SK-N-SH (cell line): ENCODE measurements around the gene GGA2. TPM values are rescaled to one million over a fixed set of nuclear protein-coding genes. Genes with fewer than 3 reads are reported as not detected.

Experiments
- CTCF ChIA-PET: fragments of 300-600, 350-600 bp; formaldehyde crosslinking; extraction: SDS; loops from one replicate; lab custom pipeline; 2021; lab: Yijun Ruan, JAX
- POLR2A ChIA-PET: fragments of 350-600 bp; sonication (Branson Sonifier 250); formaldehyde crosslinking; extraction: SDS; loops from one replicate; lab custom pipeline; 2020; ENCODE audit warnings: antibody characterized with exemption, inconsistent platforms; lab: Yijun Ruan, JAX
- DNase-seq: peaks from one replicate; pipeline ENCODE4 v3.0.0; 2012
- H2AFZ ChIP-seq: fragments of 200-600 bp; sonication (generic); 2 replicates; pipeline ENCODE4 v1.8.1; 2016; ENCODE audit warnings: antibody characterized with exemption, mild to moderate bottlenecking, low read depth
- H3F3A ChIP-seq: fragments of 200-600 bp; sonication (generic); replicated peaks from 2 replicates; pipeline ENCODE3; 2016; ENCODE audit warnings: antibody characterized with exemption, mild to moderate bottlenecking; ENCODE audit not compliant: insufficient read depth
- H3K27ac ChIP-seq, 2 experiments: fragments of 200-500 bp in 1 of 2; fragments of 200-600 bp in 1 of 2; sonication (Bioruptor generic) in 1 of 2; sonication (generic), shearing (Covaris generic) in 1 of 2; 2 replicates each; pipeline versions ENCODE4 v1.5.1 to v1.6.1; 2014 to 2016; ENCODE audit warnings: low read depth in 2 of 2, inconsistent platforms in 1 of 2, low read length in 1 of 2, mild to moderate bottlenecking in 1 of 2, mixed read lengths in 1 of 2
- H3K27me3 ChIP-seq: fragments of 200-600 bp; sonication (generic), shearing (Covaris generic); 2 replicates; pipeline ENCODE4 v1.6.1; 2016; ENCODE audit warnings: mixed run types; ENCODE audit not compliant: insufficient read depth
- H3K36me3 ChIP-seq, 2 experiments: fragments of 200-500 bp in 1 of 2; fragments of 200-600 bp in 1 of 2; sonication (Bioruptor generic) in 1 of 2; sonication (generic) in 1 of 2; replicated peaks in 1 of 2; 2 replicates each; pipeline versions ENCODE3 to v1.5.1; 2014 to 2016; ENCODE audit warnings: low read length in 1 of 2, mild to moderate bottlenecking in 1 of 2; ENCODE audit not compliant: insufficient read depth in 2 of 2, control insufficient read depth in 1 of 2
- H3K4me1 ChIP-seq, 2 experiments: fragments of 200-500 bp in 1 of 2; fragments of 200-600 bp in 1 of 2; sonication (Bioruptor generic) in 1 of 2; sonication (generic), shearing (Covaris generic) in 1 of 2; 2 replicates each; pipeline versions ENCODE4 v1.5.1 to v1.6.1; 2014 to 2016; ENCODE audit warnings: low read depth in 1 of 2, low read length in 1 of 2, mixed run types in 1 of 2; ENCODE audit not compliant: insufficient read depth in 2 of 2, control insufficient read depth in 1 of 2
- H3K4me2 ChIP-seq: fragments of 200-600 bp; sonication (generic), shearing (Covaris generic); 2 replicates; pipeline ENCODE4 v1.6.1; 2017; ENCODE audit warnings: mixed run types
- H3K4me3 ChIP-seq, 2 experiments: fragments of 200-500 bp in 1 of 2; fragments of 200-600 bp in 1 of 2; sonication (Bioruptor generic) in 1 of 2; sonication (generic), shearing (Covaris generic) in 1 of 2; 2 replicates each; pipeline versions ENCODE4 v1.5.1 to v1.8.1; 2014 to 2016; ENCODE audit warnings: low read depth in 2 of 2, inconsistent platforms in 1 of 2, low read length in 1 of 2, mild to moderate bottlenecking in 1 of 2, mixed read lengths in 1 of 2, moderate library complexity in 1 of 2
- H3K79me2 ChIP-seq: fragments of 200-600 bp; sonication (generic); 2 replicates; pipeline ENCODE4 v1.8.1; 2017; ENCODE audit warnings: mild to moderate bottlenecking; ENCODE audit not compliant: insufficient read depth
- H3K9ac ChIP-seq: fragments of 200-600 bp; sonication (generic); 2 replicates; pipeline ENCODE4 v1.6.1; 2017; ENCODE audit warnings: mixed run types
- H3K9me2 ChIP-seq: fragments of 200-600 bp; sonication (generic); 2 replicates; pipeline ENCODE4 v1.6.1; 2017; ENCODE audit warnings: mixed run types
- H3K9me3 ChIP-seq: fragments of 200-600 bp; sonication (generic); 2 replicates; pipeline ENCODE4 v1.6.1; 2017; ENCODE audit warnings: mixed run types, mild to moderate bottlenecking, moderate library complexity
- H4K20me1 ChIP-seq: fragments of 200-600 bp; sonication (generic); 2 replicates; pipeline ENCODE4 v1.6.1; 2017; ENCODE audit warnings: mild to moderate bottlenecking, mixed run types; ENCODE audit not compliant: insufficient read depth
- CHD2 ChIP-seq: fragments of 150-350 bp; IDR thresholded peaks from 2 replicates; pipeline ENCODE4 v1.6.1; 2018; ENCODE audit warnings: low read length; ENCODE audit not compliant: partially characterized antibody
- ELF1 ChIP-seq: IDR thresholded peaks from 2 replicates; pipeline ENCODE4 v1.4.0; 2012
- FOXJ3 ChIP-seq: sonication (generic); formaldehyde crosslinking; IDR thresholded peaks from 2 replicates; pipeline ENCODE4 v1.5.1; 2020; ENCODE audit warnings: mild to moderate bottlenecking, missing genetic modification reagents
- FOXM1 ChIP-seq: IDR thresholded peaks from 2 replicates; pipeline ENCODE4 v1.4.0; 2012; ENCODE audit warnings: low read depth, mild to moderate bottlenecking
- JUND ChIP-seq: IDR thresholded peaks from 2 replicates; pipeline ENCODE4 v1.4.0; 2012
- NFIC ChIP-seq: IDR thresholded peaks from 2 replicates; pipeline ENCODE4 v1.4.0; 2012; ENCODE audit warnings: borderline replicate concordance
- NRF1 ChIP-seq: IDR thresholded peaks from 2 replicates; pipeline ENCODE4 v1.6.1; 2012; ENCODE audit warnings: low read depth, mild to moderate bottlenecking, low read length
- RCOR1 ChIP-seq: fragments of 150-350 bp; IDR thresholded peaks from 2 replicates; pipeline ENCODE4 v1.6.1; 2017; ENCODE audit warnings: antibody characterized with exemption, low read length
- REST ChIP-seq: IDR thresholded peaks from 2 replicates; pipeline ENCODE4 v1.6.1; 2012; ENCODE audit warnings: mild to moderate bottlenecking, low read depth, low read length, moderate library complexity
- RXRA ChIP-seq: IDR thresholded peaks from 2 replicates; pipeline ENCODE4 v1.4.0; 2012; ENCODE audit warnings: low read depth, mild to moderate bottlenecking, borderline replicate concordance
- SMC3 ChIP-seq: IDR thresholded peaks from 2 replicates; pipeline ENCODE4 v1.6.1; 2012; ENCODE audit warnings: low read depth, low read length, improper control_type of control experiment
- TAF1 ChIP-seq: IDR thresholded peaks from 2 replicates; pipeline ENCODE4 v1.6.1; 2012; ENCODE audit warnings: low read depth, mild to moderate bottlenecking, low read length, moderate library complexity, borderline replicate concordance
- TCF12 ChIP-seq: IDR thresholded peaks from 2 replicates; pipeline ENCODE4 v1.4.0; 2012
- TEAD4 ChIP-seq: IDR thresholded peaks from 2 replicates; pipeline ENCODE4 v1.4.0; 2012; ENCODE audit warnings: mild to moderate bottlenecking, borderline replicate concordance; ENCODE audit not compliant: insufficient read depth
- USF1 ChIP-seq: IDR thresholded peaks from 2 replicates; pipeline ENCODE4 v1.4.0; 2012; ENCODE audit warnings: low read depth, borderline replicate concordance
- ZBTB33 ChIP-seq: IDR thresholded peaks from 2 replicates; pipeline ENCODE4 v1.4.0; 2012; ENCODE audit warnings: low read depth, borderline replicate concordance
- WGBS: methylation state at CpG from one replicate; pipeline ENCODE4 v1.1.6; 2017; ENCODE audit warnings: low lambda C conversion rate; 5-methylcytosine and 5-hydroxymethylcytosine counted together
- polyA plus RNA-seq, 3 experiments: library from polyadenylated mRNA; depleted of rRNA; stranded (reverse); fragments of >200 nt; gene quantifications; 2 replicates each; pipeline ENCODE4 v1.2.3, GENCODE V29; 2012
- TF ChIP-seq, protein P1 (sequence below): fragments of 150-350 bp; IDR thresholded peaks from 2 replicates; pipeline ENCODE4 v1.6.1; 2016; ENCODE audit warnings: mild to moderate bottlenecking, low read depth, low read length

GGA2 gene
- polyA plus RNA-seq, 1 of the 3 experiments (the other 2 are of a cell fraction) = 23.4 TPM

DNA sequence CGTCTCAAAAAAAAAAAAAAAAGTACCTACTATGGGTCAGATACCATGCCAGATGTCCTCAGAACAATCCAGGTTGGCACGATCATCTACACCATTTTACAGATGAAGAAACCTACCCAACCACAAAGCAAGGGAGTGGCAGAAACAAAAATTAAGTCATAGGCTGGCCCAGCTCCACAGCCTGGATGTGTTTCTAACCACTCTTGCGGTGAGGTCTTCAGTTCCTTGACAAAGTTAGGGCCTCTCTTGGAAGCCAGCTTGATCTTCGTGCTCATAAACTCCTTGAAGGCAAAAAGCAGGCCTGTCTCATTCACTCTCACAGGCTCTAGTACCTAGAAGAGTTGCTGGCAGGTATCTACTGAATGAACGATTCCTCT lies 6.2 kb downstream of the GGA2 start:
- Histone ChIP-seq H3K27ac (peak overlapping the region in 1 of 2 experiments; percentile 59; a peak in 2 of 4 replicates), H4K20me1 (peaks cover 94% of the 10 kb centered on the region), H3K27me3 (no peaks in the 10 kb centered on the region)
- no peak for DNase-seq
- no peak for TF ChIP-seq SMC3
- TF ChIP-seq TAF1 = no peak
- TF ChIP-seq, protein P1, sequence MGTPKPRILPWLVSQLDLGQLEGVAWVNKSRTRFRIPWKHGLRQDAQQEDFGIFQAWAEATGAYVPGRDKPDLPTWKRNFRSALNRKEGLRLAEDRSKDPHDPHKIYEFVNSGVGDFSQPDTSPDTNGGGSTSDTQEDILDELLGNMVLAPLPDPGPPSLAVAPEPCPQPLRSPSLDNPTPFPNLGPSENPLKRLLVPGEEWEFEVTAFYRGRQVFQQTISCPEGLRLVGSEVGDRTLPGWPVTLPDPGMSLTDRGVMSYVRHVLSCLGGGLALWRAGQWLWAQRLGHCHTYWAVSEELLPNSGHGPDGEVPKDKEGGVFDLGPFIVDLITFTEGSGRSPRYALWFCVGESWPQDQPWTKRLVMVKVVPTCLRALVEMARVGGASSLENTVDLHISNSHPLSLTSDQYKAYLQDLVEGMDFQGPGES = no peak
- TF ChIP-seq USF1 = no peak
- no peak for TF ChIP-seq FOXJ3 (CRISPR knock-in tag)
- TF ChIP-seq JUND = no peak
- TF ChIP-seq RXRA = no peak
- TF ChIP-seq CHD2 = no peak
- TF ChIP-seq ELF1 = no peak
- no peak for TF ChIP-seq REST
- no peak for TF ChIP-seq FOXM1
- no peak for TF ChIP-seq ZBTB33
- no peak for TF ChIP-seq RCOR1
- TF ChIP-seq TCF12 = no peak
- no peak for TF ChIP-seq NRF1
- no peak for TF ChIP-seq NFIC
- TF ChIP-seq TEAD4 = no peak
- TF ChIP-seq, all 33 proteins: peak for 0
- Histone ChIP-seq H3K36me3 (peaks cover 0 to 9% of the 10 kb centered on the region in 2 experiments), H3K79me2 (peaks cover 99% of the 10 kb centered on the region), H3K4me1 (peaks cover 14 to 19% of the 10 kb centered on the region in 2 experiments; a peak in 3 of 4 replicates), H3K4me3 (no peak overlapping the region), H3K9me3 (no peaks in the 10 kb centered on the region), H3F3A (peaks cover 16% of the 10 kb centered on the region), H3K4me2 (peak overlapping the region; percentile 37; the same call in 1 of the 2 replicates), H2AFZ (no peak overlapping the region), H3K9ac (no peak overlapping the region), H3K9me2 (no peaks in the 10 kb centered on the region)
- POLR2A ChIA-PET = no interaction called here
- CTCF ChIA-PET = no interaction called here
- WGBS = 80% methylated on average over 5 of the region's 5 CpGs
